ENCODE results near the gene TRANK1.

Gene TRANK1

GRCh38 chr3:36803091-36803791, 141.6 kb downstream of the TRANK1 start:
- DNase-seq (ENCODE audit: low read depth in 2 of 2), result no peak

- DNase-seq (ENCODE audit: low read depth in 2 of 2), result no peak
Observed at GRCh38 chr3:36800533-36801116, 144.2 kb downstream of the TRANK1 start.

GRCh38 chr3:36796881-36797280, 148.0 kb downstream of the TRANK1 start:
- DNase-seq (ENCODE audit: low read depth in 2 of 2), result no peak

DNA sequence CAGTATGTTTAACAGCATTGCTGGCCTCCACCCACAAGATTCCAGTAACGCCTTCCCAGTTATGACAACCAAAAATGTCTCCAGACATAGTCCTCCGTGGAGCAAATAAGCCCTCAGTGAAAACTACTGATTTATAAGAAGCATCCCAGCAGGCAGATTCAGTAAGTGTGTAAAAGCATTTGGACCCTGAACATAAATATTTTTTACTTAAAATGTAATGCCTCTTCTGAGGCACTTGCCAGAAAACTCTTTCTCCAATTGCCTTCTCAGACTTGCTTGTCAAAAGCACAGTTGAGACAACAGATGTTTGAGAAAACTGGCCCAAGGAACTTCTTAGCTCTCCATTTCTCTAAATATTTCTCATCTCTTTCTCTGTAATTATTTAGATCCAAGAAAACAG, 148.7 kb downstream of the TRANK1 start:
- no peak for DNase-seq (ENCODE audit: low read depth in 2 of 2)

- no peak for DNase-seq (ENCODE audit: low read depth in 2 of 2)
Observed at GRCh38 chr3:36795622-36796021, 149.2 kb downstream of the TRANK1 start.

DNA sequence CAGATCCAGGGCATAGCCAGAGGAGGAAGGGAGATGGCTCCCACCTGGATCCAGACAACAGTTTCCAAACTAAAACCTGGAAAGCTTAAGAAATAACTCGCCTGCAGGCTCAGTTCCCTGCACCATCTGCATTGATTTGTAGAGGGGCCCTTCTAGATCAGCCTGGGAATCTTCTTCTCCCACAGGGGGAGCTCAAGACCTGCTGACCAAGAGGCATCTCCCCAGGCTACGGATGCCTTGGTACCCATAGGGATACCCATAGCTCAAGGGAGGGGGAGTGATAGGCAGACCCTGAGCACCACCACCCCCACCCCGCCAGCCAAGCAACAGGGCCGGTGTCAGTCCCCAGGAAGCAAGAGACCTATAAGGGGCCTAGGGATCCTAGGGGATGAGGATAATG, 152.5 kb downstream of the TRANK1 start:
- peak in 1 of 2 donors; percentile 8 for DNase-seq (ENCODE audit: low read depth in 2 of 2)

- DNase-seq (ENCODE audit: low read depth in 2 of 2), result no peak
Observed at GRCh38 chr3:36790765-36791164, 154.1 kb downstream of the TRANK1 start.

- DNase-seq (ENCODE audit: low read depth in 2 of 2), result no peak
Observed at GRCh38 chr3:36786921-36787890, 157.6 kb downstream of the TRANK1 start.

DNA sequence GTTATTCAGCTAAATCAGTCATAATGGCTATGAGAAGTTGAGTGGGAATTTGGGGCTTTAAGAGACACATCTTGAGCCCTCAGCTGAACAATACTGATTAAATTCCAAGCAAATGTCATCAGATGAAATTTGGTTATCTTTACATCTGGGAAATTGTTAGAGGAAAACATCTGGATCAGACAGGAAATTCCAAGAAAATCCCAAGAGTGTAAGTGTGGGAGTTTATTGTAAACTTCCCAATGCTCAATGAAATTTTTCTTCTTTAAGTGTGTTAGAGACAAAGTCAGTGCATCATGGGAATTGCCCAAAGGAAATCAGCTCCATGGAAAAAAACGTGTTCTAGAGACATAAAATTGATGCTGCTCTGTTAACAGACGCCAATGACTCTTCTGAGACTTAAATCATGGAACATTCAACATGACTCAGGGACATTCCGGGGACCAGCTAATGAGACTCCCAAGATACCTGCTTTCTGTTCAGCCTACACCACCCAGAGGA, 160.7 kb downstream of the TRANK1 start:
- DNase-seq (ENCODE audit: low read depth in 2 of 2), result no peak

GRCh38 chr3:36777424-36778218, 167.2 kb downstream of the TRANK1 start:
- DNase-seq (ENCODE audit: low read depth in 2 of 2), result no peak
